ENCODE measurements around the gene STXBP4.

The STXBP4 gene

GRCh38 chr17:54968262-54968987 is at the start of gene STXBP4, which contains the start of gene COX11:
Gene STXBP4, plus strand, starts transcription at chr17:54968765. Its CDS starts 17,455 bp downstream, at chr17:54986220.
Gene COX11, minus strand, starts transcription at chr17:54968654. Its CDS starts 8 bp downstream, at chr17:54968646.
- H3K4me3 ChIP-seq (ENCODE audit: low read depth, low read length), result peak within 1 kb of the TSS; percentile 92

- no peak overlapping the region for H3K4me3 ChIP-seq (ENCODE audit: low read depth, low read length)
These were observed 49.1 kb upstream of the STXBP4 start for GRCh38 chr17:54919425-54919824.

GRCh38 chr17:54920819-54921218 is 47.7 kb upstream of the STXBP4 start:
- no peak overlapping the region for H3K4me3 ChIP-seq (ENCODE audit: low read depth, low read length)

- no peak overlapping the region for H3K4me3 ChIP-seq (ENCODE audit: low read depth, low read length)
These were observed 44.2 kb upstream of the STXBP4 start for GRCh38 chr17:54924405-54924804.

GRCh38 chr17:54927525-54927924 is 41.0 kb upstream of the STXBP4 start:
- no peak overlapping the region for H3K4me3 ChIP-seq (ENCODE audit: low read depth, low read length)

GRCh38 chr17:54932711-54933110 is 35.9 kb upstream of the STXBP4 start:
- no peak overlapping the region for H3K4me3 ChIP-seq (ENCODE audit: low read depth, low read length)

GRCh38 chr17:54933921-54934320 is 34.6 kb upstream of the STXBP4 start:
- H3K4me3 ChIP-seq (ENCODE audit: low read depth, low read length), result no peak overlapping the region

- no peak overlapping the region for H3K4me3 ChIP-seq (ENCODE audit: low read depth, low read length)
These were observed 33.1 kb upstream of the STXBP4 start for GRCh38 chr17:54935471-54935870.

- H3K4me3 ChIP-seq (ENCODE audit: low read depth, low read length), result no peak overlapping the region
These were observed 31.5 kb upstream of the STXBP4 start for GRCh38 chr17:54937018-54937417.

GRCh38 chr17:54937426-54937825 is 31.1 kb upstream of the STXBP4 start:
- H3K4me3 ChIP-seq (ENCODE audit: low read depth, low read length), result no peak overlapping the region

- no peak overlapping the region for H3K4me3 ChIP-seq (ENCODE audit: low read depth, low read length)
These were observed 27.3 kb upstream of the STXBP4 start for GRCh38 chr17:54941285-54941684.

- no peak overlapping the region for H3K4me3 ChIP-seq (ENCODE audit: low read depth, low read length)
These were observed 23.8 kb upstream of the STXBP4 start for GRCh38 chr17:54944796-54945195.

GRCh38 chr17:54945231-54945630 is 23.3 kb upstream of the STXBP4 start:
- H3K4me3 ChIP-seq (ENCODE audit: low read depth, low read length), result no peak overlapping the region

GRCh38 chr17:54945671-54946070 is 22.9 kb upstream of the STXBP4 start:
- H3K4me3 ChIP-seq (ENCODE audit: low read depth, low read length), result no peak overlapping the region

- H3K4me3 ChIP-seq (ENCODE audit: low read depth, low read length), result no peak overlapping the region
These were observed 21.2 kb upstream of the STXBP4 start for GRCh38 chr17:54947396-54947795.

- no peak overlapping the region for H3K4me3 ChIP-seq (ENCODE audit: low read depth, low read length)
These were observed 20.2 kb upstream of the STXBP4 start for GRCh38 chr17:54948380-54948779.

GRCh38 chr17:54950116-54950515 is 18.4 kb upstream of the STXBP4 start:
- no peak overlapping the region for H3K4me3 ChIP-seq (ENCODE audit: low read depth, low read length)

GRCh38 chr17:54951286-54951685 is 17.3 kb upstream of the STXBP4 start:
- H3K4me3 ChIP-seq (ENCODE audit: low read depth, low read length), result no peak overlapping the region

- H3K4me3 ChIP-seq (ENCODE audit: low read depth, low read length), result no peak overlapping the region
These were observed 11.8 kb upstream of the STXBP4 start for GRCh38 chr17:54956791-54957190.

- H3K4me3 ChIP-seq (ENCODE audit: low read depth, low read length), result peak overlapping the region; percentile 92
These were observed 824 bp upstream of the STXBP4 start for GRCh38 chr17:54967621-54968261.

- peak overlapping the region; percentile 92 for H3K4me3 ChIP-seq (ENCODE audit: low read depth, low read length)
These were observed 395 bp downstream of the STXBP4 start for GRCh38 chr17:54968988-54969332.
